ENCODE data around the gene AGMO.
A peak's percentile ranks its signal among the peaks of the same experiment; 100 is the strongest.

The AGMO gene

DNA sequence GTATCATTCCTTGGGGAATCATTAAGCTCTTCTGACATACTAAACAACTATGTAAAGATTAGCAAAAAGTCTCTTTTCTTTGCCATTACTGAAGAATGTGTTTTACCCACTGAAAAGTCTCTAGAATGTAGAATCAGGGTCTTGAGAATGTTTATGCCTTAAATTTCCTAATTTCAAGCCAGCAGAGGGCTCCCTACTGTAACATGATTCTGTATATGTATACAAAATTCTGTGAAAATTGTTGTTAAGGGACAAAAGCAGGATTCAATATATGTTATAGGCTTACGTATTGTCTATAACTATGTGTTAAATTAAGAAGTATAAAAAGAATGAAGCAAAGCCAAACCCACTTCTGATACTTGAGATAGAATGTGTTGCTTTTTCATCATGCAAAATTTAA lies 362.3 kb downstream of the AGMO start:
- DNase-seq: peak in 1 of 2 experiments; percentile 28

DNA sequence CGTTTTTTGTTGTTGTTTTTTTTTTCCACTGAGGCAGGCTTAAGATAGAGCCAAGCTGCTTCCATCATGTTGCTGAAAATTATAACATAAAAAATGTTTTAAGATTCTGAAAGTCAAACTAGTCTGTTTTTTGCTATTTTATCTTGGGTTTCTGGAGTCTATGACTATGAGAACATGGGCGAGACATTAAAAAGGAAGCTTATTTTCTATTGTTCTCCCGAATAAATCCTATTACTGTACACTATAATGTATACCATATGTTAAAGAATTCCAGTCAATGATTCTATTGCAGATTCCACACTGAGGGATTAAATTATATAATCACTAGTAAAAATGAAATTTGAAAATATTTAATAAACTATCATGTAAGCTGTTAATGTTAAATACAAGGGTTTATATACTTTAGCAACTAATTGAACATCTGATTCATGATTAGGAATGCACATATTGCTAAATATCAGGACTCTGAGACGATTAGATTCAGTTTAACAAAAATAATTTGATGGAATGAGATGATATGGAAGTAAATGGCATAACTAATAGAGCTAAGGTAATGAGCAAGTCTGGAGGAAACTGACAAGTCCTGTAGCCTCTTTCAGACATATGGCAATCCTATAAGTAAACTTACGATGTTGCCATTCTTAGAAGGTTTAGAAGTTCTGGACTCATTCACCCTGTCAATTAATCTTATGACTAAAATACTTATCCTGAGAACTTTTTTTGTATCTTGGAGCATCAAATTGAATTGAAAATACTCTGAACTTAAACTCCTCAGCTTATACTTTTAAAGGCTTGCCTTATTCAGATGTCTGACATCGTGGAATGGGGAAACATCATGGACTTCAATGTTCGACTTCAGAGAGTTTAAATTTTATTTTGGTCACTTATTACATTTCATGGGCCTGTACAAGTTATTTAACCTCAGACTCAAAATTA lies 364.5 kb downstream of the AGMO start:
- DNase-seq: no peak

DNA sequence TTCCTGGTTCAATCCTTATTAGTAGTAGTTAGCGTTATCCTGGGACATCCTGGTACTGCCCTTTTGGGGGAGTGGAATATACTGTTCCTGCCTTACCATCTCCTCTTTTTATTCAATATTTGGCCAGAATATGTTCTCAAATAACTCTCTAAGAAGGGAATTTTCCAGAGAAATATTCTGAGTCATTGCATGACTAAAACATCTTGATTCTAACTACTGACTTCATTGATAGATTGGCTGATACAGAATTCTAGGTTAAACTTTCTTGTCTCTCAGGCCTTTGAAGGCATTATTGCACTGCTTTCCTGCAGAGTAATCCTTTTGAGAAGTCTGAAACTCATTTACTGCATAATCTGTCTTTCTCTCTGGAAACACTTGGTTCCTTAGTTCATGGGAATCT lies 383.8 kb downstream of the AGMO start:
- no peak for DNase-seq

DNA sequence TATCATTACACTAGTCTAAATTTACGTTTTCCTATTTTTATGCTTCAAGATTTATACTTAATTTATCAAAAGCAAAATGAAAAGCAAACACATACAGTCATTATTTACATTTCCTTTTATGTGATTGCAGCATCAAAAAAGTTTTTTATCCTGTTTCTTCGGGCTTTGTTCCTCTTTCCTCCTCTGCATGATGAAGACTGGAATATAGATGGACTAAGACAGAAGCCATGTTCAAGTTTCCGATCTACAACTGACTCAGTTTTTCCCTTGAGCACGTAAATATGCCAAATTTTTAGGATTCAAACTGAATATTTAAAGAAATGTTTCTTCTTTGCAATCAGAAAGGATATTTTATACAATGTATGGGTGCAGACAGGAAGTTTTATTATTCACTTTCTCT lies 385.7 kb downstream of the AGMO start:
- no peak for DNase-seq

DNA sequence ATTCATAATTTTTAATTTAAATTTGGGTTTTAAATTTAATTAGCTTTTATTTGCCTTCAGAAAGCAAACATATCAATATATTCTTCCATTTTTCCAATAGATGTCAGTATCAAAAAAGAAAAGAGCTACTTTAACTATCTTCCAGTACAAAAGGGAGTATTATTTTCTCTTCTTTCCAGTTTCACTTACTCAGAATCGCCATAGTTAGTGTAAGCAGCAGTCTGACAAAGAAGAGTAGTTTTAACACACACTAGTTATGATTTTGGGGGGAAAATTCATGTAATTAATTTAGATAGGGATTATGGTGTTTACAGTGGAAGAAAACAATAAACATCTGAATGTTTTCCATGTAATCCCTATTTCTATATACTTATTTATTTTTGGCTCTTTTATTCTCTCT lies 386.7 kb downstream of the AGMO start:
- no peak for DNase-seq

DNA sequence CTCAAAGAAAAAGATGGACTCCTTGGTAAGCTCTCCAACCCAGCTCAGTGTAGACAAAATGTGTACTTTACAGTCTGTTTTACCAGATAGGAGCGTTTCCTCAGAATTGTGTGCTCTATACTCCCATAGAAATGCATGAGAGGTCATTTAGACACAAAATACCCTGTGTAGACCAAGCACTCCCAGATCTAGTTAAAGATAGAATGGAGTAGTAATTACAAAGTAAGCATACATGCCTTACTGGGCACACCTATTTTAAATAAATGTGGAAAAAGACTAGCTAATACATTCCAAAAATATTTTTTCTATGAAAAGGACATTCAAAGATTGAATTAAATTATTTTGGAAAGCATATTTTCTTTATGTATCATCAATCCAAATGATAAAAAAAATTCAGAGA lies 387.3 kb downstream of the AGMO start:
- DNase-seq: no peak

DNA sequence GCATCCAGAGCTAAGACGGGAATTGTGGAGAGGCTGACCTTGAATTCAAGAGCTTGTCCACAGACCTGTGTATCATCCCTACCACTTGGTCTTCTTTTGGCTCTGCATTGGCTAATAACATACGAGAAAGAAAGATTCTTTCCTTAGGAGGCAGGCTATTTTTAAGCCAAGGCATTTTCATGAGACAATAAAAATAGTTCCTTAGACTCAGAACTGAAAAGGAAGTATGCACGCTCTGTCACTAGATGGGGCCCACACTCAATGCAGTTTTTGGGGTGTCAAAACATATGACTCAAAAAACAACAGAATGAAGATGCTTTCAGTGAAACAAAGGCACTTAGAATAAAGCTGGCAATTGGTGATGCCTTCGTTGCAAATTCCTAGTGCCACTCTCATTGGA lies 393.3 kb downstream of the AGMO start:
- DNase-seq: no peak

DNA sequence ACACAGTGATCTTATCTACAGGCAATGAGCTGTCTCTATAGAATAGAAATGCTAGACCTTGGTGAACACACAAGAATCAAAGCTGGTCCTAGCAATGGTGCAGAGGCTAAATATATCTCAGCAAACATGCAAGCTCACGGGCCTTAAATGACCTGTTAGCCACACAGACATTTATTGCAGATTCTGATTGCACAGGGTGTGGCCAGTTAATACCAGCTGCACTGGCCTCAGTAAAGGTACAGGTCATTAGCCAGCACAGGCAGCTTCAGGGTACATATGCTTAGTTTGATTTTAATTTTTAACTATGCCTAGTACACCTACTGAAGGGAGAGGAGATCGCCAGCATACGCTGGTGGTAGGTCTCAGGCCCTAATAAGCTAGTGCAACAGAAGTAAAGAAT lies 393.9 kb downstream of the AGMO start:
- no peak for DNase-seq

DNA sequence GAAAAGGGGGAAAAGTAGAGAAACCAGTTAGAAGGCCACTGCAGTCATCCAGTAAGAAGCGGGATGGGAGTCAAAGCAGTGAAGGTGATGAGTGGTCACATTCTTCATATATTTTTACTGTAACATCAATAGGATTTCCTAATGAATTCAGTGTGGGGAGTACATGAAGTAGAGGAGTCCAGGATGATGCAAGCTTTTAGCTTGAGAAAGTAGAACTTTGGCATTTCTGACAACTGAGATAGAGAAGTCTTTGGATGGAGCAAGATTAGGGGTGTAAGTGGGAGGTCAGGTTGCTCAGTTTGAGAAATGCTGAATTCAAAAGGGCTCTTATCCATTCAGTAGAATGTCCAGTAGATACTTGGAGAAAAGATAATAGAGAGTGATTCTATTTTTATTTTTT lies 395.2 kb downstream of the AGMO start:
- no peak for DNase-seq

DNA sequence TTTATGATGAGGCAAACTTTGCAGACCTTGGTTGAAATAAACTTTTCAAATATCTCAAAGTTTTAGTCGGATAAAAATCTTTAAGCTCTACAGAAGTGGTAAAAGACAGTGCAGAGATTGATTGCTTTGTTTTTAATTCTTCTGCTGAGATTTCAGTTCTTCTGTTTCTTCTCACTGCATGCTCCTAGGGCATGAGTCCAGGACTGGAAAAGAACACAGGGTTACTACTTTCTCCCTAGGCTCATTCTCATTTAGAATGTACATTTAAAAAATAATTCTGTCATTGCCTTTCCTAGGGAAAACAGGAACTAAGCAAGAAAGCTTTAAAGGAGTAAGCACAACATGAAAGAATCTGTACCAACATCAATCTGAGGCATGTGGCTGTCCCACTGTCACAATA lies 402.6 kb downstream of the AGMO start:
- DNase-seq: no peak

DNA sequence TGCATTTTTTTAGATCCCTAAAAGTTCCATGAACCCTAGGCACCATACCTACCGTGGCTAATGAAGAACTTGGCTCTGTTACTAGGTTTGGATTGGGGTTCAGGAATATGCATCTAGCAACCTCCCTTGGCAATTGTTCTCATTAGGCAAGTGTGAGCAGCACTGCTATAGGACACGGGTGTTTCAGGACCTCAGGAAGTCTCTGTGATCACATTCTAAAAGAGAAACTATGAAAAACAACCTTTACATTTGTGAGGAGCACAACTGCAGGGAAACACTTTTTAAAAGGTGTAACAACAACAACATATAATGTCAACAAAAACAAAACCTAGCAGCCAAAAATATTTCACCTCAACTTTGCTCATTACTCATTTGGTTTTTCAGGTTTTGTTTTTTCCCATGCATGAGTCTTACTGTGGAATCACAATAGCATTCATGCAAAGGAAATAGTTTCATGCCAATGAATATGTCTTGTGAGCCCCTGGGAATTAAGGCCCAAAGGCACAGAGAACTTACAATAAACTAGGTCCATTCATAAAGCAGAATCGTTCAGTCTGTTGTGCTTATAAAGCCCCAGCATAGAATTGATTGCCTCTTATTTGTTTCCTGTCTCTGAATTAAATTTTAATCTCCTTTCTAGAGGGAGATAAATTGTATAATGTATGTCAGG lies 403.5 kb downstream of the AGMO start:
- no peak for DNase-seq

All from SW 1271 (cell line).